ENCODE measurements around the gene SEC14L5. TPM values are rescaled to one million over a fixed set of nuclear protein-coding genes. Genes with fewer than 3 reads are reported as not detected.
"Not testable (repeated sequence)": the region's sequence is repeated elsewhere in the genome, so short reads cannot be mapped to it uniquely, and the experiment has no call there.

Gene SEC14L5
- polyA plus RNA-seq, 3 donors = 0.16 to 0.54 (median 0.16) TPM

GRCh38 chr16:4949986-4950385 is 8.1 kb upstream of the SEC14L5 start:
- DNase-seq = no peak

- DNase-seq = not testable (repeated sequence)
These were observed 6.5 kb upstream of the SEC14L5 start for GRCh38 chr16:4951583-4951982.

- no peak for DNase-seq
These were observed 3.4 kb upstream of the SEC14L5 start for GRCh38 chr16:4954714-4955113.

- no peak for DNase-seq
These were observed 760 bp upstream of the SEC14L5 start for GRCh38 chr16:4957420-4957719.

- no peak for DNase-seq
These were observed 644 bp downstream of the SEC14L5 start for GRCh38 chr16:4958510-4959438.

GRCh38 chr16:4960579-4960978 is 2.4 kb downstream of the SEC14L5 start:
- DNase-seq = no peak

GRCh38 chr16:4962716-4963115 is 4.6 kb downstream of the SEC14L5 start:
- DNase-seq = no peak

GRCh38 chr16:4963527-4963926 is 5.4 kb downstream of the SEC14L5 start:
- DNase-seq = not testable (repeated sequence)

GRCh38 chr16:4966736-4967453 is 8.8 kb downstream of the SEC14L5 start:
- DNase-seq = no peak

- DNase-seq = not testable (repeated sequence)
These were observed 10.1 kb downstream of the SEC14L5 start for GRCh38 chr16:4968278-4968677.

GRCh38 chr16:4968879-4969483 is 10.9 kb downstream of the SEC14L5 start:
- DNase-seq = no peak

GRCh38 chr16:4970010-4970409 is 11.9 kb downstream of the SEC14L5 start:
- DNase-seq = no peak

- no peak for DNase-seq
These were observed 14.9 kb downstream of the SEC14L5 start for GRCh38 chr16:4972938-4973587.

- no peak for DNase-seq
These were observed 17.9 kb downstream of the SEC14L5 start for GRCh38 chr16:4976079-4976478.

- DNase-seq = peak; percentile 14
These were observed 18.5 kb downstream of the SEC14L5 start for GRCh38 chr16:4976611-4977145.

GRCh38 chr16:4979164-4979563 is 21.0 kb downstream of the SEC14L5 start:
- no peak for DNase-seq

GRCh38 chr16:4979736-4980660 is 21.9 kb downstream of the SEC14L5 start:
- DNase-seq = no peak

- DNase-seq = no peak
These were observed 22.6 kb downstream of the SEC14L5 start for GRCh38 chr16:4980691-4981090.

GRCh38 chr16:4981473-4981872 is 23.3 kb downstream of the SEC14L5 start:
- no peak for DNase-seq

GRCh38 chr16:4982056-4982867 is 24.1 kb downstream of the SEC14L5 start:
- DNase-seq = no peak
